ENCODE data around the gene SLF2. TPM values are rescaled to one million over a fixed set of nuclear protein-coding genes. Genes with fewer than 3 reads are reported as not detected.
A peak's percentile ranks its signal among the peaks of the same experiment; 100 is the strongest.

SLF2 gene
- total RNA-seq, 4 donors from 2014 or later, result 27.9 to 102 (median 59.9) TPM

DNA sequence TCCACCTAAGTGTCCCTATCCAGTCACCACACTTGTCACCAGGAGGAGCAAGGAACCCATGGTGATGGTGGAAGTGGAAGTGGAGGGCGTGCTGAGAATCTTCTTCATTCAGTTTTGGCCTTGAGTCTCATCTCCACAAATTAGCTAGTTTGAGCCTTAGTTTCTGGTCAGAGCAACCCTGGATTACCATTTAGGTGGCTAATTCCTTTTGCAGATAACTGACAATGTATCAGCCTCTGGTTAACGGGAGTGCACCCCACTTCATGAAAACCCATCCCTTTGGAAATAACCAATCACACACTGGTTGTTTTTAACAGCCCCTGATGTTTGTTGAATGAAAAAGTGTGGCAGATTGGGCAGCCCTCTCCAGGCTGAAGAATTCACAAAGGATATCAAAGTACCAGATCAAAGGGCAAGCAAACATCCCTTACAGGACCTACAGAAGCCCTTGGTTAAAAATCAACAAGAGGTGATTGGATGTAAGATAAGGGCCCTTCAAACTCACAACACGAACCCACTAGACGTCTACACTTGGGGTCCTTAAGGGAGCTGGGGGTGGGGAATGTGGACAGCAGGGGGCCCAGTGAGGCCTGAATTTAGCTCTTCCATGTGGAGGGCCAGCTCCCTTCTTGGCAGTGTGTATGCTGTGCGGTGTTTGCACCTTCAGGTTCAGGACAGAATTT is 37.1 kb upstream of the SLF2 start:
- H3K9me3 ChIP-seq, result no peaks in the 10 kb centered on the region
- no peaks in the 10 kb centered on the region for H3K27me3 ChIP-seq
- no peak overlapping the region for H3K4me3 ChIP-seq
- DNase-seq, result no peak
- H3K4me1 ChIP-seq, result no peaks in the 10 kb centered on the region
- intact Hi-C loops (cut with DNase I; ENCODE audit: low total_unique reads), result no loop called here
- TF ChIP-seq, protein P1, sequence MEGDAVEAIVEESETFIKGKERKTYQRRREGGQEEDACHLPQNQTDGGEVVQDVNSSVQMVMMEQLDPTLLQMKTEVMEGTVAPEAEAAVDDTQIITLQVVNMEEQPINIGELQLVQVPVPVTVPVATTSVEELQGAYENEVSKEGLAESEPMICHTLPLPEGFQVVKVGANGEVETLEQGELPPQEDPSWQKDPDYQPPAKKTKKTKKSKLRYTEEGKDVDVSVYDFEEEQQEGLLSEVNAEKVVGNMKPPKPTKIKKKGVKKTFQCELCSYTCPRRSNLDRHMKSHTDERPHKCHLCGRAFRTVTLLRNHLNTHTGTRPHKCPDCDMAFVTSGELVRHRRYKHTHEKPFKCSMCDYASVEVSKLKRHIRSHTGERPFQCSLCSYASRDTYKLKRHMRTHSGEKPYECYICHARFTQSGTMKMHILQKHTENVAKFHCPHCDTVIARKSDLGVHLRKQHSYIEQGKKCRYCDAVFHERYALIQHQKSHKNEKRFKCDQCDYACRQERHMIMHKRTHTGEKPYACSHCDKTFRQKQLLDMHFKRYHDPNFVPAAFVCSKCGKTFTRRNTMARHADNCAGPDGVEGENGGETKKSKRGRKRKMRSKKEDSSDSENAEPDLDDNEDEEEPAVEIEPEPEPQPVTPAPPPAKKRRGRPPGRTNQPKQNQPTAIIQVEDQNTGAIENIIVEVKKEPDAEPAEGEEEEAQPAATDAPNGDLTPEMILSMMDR (IDR thresholded peaks at IDR 0.05), result no peak
- H3K36me3 ChIP-seq, result no peaks in the 10 kb centered on the region
- H3K27ac ChIP-seq, result no peak overlapping the region

- DNase-seq, result no peak
- no peaks in the 10 kb centered on the region for H3K27me3 ChIP-seq
- H3K9me3 ChIP-seq, result no peaks in the 10 kb centered on the region
- intact Hi-C loops (cut with DNase I; ENCODE audit: low total_unique reads), result no loop called here
- TF ChIP-seq, protein P1 (IDR thresholded peaks at IDR 0.05), result no peak
- TF ChIP-seq POLR2A (IDR thresholded peaks at IDR 0.05), result no peak
- H3K4me3 ChIP-seq, result no peak overlapping the region
- H3K27ac ChIP-seq, result no peak overlapping the region
- H3K36me3 ChIP-seq, result no peaks in the 10 kb centered on the region
- H3K4me1 ChIP-seq, result peaks cover 0 to 2% of the 10 kb centered on the region in 2 donors
Observed at GRCh38 chr10:100876585-100877460, 35.9 kb upstream of the SLF2 start.

- TF ChIP-seq, protein P1 (IDR thresholded peaks at IDR 0.05), result no peak
- no peak for TF ChIP-seq POLR2A (IDR thresholded peaks at IDR 0.05)
- Histone ChIP-seq H3K4me1 (peaks cover 0 to 8% of the 10 kb centered on the region in 2 donors), H3K27ac (no peak overlapping the region), H3K27me3 (no peaks in the 10 kb centered on the region), H3K4me3 (no peak overlapping the region), H3K36me3 (no peaks in the 10 kb centered on the region), H3K9me3 (no peaks in the 10 kb centered on the region)
- intact Hi-C loops (cut with DNase I; ENCODE audit: low total_unique reads), result no loop called here
- DNase-seq, result no peak
Observed at GRCh38 chr10:100877461-100877850, 35.3 kb upstream of the SLF2 start.

DNA sequence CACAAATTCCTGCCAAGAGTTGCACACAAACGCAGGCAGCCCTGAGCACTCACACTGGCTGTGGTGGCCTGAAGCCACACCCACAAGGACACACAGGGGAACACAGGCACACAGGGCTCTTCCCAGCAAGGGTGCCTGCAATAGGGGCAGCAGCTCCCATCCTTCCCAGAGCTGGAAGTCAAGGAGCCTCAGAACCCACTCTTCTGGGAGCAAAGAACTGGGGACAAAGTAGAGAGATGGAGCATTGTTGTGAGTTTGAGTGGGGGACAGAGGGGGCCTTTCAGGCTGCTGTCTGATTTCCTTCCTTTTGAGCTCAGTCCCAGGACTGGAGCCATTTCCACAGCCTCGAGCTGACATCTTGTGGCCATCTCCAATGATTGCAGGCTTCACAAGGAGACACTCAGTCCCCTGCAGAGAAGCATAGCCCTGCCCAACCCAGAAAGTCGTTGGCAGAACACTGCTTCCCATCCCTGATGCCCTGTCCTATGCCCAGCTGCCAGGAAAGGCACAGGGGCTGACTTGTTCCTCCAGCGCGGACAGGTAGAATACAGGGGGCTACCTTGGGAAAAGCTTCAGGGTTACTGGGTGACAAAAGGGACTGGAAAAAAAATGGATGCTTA is 34.4 kb upstream of the SLF2 start:
- peaks cover 0 to 12% of the 10 kb centered on the region in 2 donors for H3K4me1 ChIP-seq
- no peaks in the 10 kb centered on the region for H3K36me3 ChIP-seq
- TF ChIP-seq POLR2A (IDR thresholded peaks at IDR 0.05), result no peak
- TF ChIP-seq, protein P1 (IDR thresholded peaks at IDR 0.05), result peak; percentile 38 to 71 (median 54)
- no peaks in the 10 kb centered on the region for H3K27me3 ChIP-seq
- H3K4me3 ChIP-seq, result no peak overlapping the region
- H3K9me3 ChIP-seq, result no peaks in the 10 kb centered on the region
- peak; percentile 51 to 56 for DNase-seq
- no peak overlapping the region for H3K27ac ChIP-seq
- intact Hi-C loops (cut with DNase I; ENCODE audit: low total_unique reads), result no loop called here
